Measurements from ENCODE around the gene GATA1. TPM values are rescaled to one million over a fixed set of nuclear protein-coding genes. Genes with fewer than 3 reads are reported as not detected.
"Not testable (repeated sequence)": the region's sequence is repeated elsewhere in the genome, so short reads cannot be mapped to it uniquely, and the experiment has no call there.

GATA1 gene
- total RNA-seq, 3 donors from 2014 or later, result not detected

DNA sequence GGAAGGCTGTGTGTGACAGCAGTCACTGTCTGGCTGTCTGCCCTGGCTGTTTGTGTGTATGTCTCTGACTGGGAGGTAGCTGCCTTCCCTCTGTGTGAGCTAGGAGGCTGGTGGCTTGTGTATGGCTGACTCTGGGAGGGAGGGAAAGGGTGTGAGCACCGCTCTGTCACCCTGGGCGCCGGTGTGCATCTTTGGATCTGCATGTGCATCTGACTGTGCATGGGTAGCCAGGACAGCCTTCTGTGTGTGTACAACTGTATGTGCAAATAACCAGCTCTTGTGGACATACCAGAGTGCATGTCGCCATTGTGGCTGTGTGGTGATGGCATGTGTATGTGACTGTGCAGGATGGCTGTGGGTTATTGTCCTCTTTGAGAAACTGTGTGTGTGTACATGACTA is 32.5 kb downstream of the GATA1 start:
- intact Hi-C loops (cut with DNase I; ENCODE audit: low total_unique reads), result loop anchor here (5.0 kb wide), 1 partner anchor 662 kb away; no protein-coding TSS in a partner anchor
- no peak overlapping the region for H3K27ac ChIP-seq
- peaks cover 0 to 62% of the 10 kb centered on the region in 2 donors for H3K27me3 ChIP-seq
- TF ChIP-seq POLR2A (IDR thresholded peaks at IDR 0.05) (no peak), POLR2AphosphoS5 (IDR thresholded peaks at IDR 0.05) (no peak)
- TF ChIP-seq, protein P1, sequence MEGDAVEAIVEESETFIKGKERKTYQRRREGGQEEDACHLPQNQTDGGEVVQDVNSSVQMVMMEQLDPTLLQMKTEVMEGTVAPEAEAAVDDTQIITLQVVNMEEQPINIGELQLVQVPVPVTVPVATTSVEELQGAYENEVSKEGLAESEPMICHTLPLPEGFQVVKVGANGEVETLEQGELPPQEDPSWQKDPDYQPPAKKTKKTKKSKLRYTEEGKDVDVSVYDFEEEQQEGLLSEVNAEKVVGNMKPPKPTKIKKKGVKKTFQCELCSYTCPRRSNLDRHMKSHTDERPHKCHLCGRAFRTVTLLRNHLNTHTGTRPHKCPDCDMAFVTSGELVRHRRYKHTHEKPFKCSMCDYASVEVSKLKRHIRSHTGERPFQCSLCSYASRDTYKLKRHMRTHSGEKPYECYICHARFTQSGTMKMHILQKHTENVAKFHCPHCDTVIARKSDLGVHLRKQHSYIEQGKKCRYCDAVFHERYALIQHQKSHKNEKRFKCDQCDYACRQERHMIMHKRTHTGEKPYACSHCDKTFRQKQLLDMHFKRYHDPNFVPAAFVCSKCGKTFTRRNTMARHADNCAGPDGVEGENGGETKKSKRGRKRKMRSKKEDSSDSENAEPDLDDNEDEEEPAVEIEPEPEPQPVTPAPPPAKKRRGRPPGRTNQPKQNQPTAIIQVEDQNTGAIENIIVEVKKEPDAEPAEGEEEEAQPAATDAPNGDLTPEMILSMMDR (IDR thresholded peaks at IDR 0.05), result no peak
- H3K4me3 ChIP-seq, result no peak overlapping the region
- H3K9me3 ChIP-seq, result no peaks in the 10 kb centered on the region
- H3K4me1 ChIP-seq, result no peaks in the 10 kb centered on the region
- no peak for DNase-seq (ENCODE audit: low spot score in 2 of 2)
- H3K36me3 ChIP-seq, result no peaks in the 10 kb centered on the region

DNA sequence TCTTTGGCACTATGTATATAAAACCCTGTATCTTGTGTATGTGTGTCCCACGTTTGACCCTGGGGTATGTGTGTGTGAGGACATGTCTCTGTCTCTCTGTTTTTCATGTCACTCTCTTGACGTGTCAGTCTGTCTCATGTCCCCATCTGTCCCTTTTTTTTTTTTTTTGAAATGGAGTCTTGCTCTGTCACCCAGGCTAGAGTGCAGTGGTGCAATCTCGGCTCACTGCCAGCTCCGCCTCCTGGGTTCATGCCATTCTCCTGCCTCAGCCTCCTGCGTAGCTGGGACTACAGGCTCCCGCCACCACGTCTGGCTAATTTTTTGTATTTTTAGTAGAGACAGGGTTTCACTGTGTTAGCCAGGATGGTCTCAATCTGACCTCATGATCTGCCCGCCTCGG is 33.0 kb downstream of the GATA1 start:
- DNase-seq (ENCODE audit: low spot score in 2 of 2); H3K36me3 ChIP-seq; H3K4me1 ChIP-seq; H3K9me3 ChIP-seq; H3K27ac ChIP-seq; H3K4me3 ChIP-seq: not testable (repeated sequence)
- peaks cover 0 to 66% of the 10 kb centered on the region in 2 donors for H3K27me3 ChIP-seq
- intact Hi-C loops (cut with DNase I; ENCODE audit: low total_unique reads), result loop anchor here (5.0 kb wide), 1 partner anchor 662 kb away; no protein-coding TSS in a partner anchor

DNA sequence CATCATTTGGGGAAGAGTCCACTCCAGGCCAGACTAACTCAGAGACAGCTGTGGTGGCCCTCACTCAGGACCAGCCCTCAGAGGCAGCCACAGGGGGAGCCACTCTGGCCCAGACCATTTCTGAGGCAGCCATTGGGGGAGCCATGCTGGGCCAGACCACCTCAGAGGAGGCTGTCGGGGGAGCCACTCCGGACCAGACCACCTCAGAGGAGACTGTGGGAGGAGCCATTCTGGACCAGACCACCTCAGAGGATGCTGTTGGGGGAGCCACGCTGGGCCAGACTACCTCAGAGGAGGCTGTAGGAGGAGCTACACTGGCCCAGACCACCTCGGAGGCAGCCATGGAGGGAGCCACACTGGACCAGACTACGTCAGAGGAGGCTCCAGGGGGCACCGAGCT is 36.7 kb downstream of the GATA1 start:
- no peak for TF ChIP-seq POLR2AphosphoS5 (IDR thresholded peaks at IDR 0.05)
- no peak for TF ChIP-seq POLR2A (IDR thresholded peaks at IDR 0.05)
- TF ChIP-seq, protein P1 (IDR thresholded peaks at IDR 0.05), result no peak
- intact Hi-C loops (cut with DNase I; ENCODE audit: low total_unique reads), result no loop called here
- H3K4me1 ChIP-seq, result no peaks in the 10 kb centered on the region
- H3K36me3 ChIP-seq, result no peaks in the 10 kb centered on the region
- H3K4me3 ChIP-seq, result no peak overlapping the region
- peaks cover 11 to 20% of the 10 kb centered on the region in 2 donors for H3K9me3 ChIP-seq
- H3K27ac ChIP-seq, result no peak overlapping the region
- DNase-seq (ENCODE audit: low spot score in 2 of 2), result no peak
- peaks cover 0 to 42% of the 10 kb centered on the region in 2 donors for H3K27me3 ChIP-seq

DNA sequence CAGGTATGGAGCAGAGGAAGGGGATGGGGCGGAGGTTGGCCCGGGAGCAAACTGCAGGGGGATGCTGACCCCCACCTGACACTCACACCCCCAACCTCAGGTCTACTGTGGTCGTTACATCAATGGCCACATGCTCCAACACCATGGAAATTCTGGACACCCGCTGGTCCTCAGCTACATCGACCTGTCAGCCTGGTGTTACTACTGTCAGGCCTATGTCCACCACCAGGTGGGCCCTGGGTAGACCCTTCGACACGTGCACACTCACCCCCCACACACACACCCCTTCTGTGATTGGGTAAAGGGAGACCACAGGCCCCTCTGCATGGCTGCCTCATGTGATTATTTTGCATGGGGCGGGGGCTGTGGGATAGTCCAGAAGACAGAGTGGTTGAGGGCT is 37.7 kb downstream of the GATA1 start:
- no peaks in the 10 kb centered on the region for H3K4me1 ChIP-seq
- DNase-seq (ENCODE audit: low spot score in 2 of 2), result no peak
- intact Hi-C loops (cut with DNase I; ENCODE audit: low total_unique reads), result no loop called here
- no peaks in the 10 kb centered on the region for H3K36me3 ChIP-seq
- H3K9me3 ChIP-seq, result peaks cover 11 to 20% of the 10 kb centered on the region in 2 donors
- H3K4me3 ChIP-seq, result no peak overlapping the region
- H3K27ac ChIP-seq, result no peak overlapping the region
- peaks cover 0 to 38% of the 10 kb centered on the region in 2 donors for H3K27me3 ChIP-seq
- TF ChIP-seq, protein P1 (IDR thresholded peaks at IDR 0.05), result no peak
- TF ChIP-seq POLR2A (IDR thresholded peaks at IDR 0.05) (no peak), POLR2AphosphoS5 (IDR thresholded peaks at IDR 0.05) (no peak)

DNA sequence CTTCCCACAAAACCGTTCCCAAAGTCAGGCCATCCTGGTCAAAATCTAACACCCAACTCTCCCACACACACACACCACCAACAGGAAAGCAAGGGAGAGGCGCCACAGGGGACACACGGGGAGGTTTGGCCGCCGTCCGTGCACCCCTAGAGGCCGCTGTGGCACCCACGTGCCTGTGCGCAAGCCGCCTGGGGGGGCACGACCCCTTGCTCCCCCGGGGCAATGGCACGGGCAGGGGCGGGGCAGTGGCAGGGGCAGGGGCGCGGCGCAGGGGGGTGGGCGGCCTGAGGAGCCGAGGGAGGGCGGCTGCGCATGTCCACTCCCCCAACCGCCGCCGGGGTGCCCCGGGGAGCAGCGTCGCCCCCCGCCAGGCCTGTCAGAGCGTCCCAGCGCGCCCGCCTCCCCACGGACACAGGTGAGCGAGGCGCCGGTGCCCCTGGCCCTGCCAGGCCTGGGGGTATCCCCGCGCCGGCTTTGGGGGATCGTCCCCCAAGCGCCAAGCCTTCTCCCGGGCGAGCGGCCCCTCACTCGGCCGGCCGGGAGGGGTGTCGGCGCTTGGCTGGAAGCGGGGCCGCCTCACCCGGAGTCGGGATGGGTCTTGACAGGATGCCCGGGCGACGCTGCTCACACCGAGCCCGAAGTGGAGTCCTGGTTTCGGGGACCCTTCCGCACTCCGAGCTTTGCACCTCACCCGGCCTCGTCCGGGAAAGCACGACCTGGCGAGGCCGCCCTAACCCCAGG is 39.9 kb downstream of the GATA1 start, which contains the start of gene ERAS:
Gene ERAS, plus strand, starts transcription at position 379 of the 741 bp plus-strand sequence. CDS start 2,611 bp downstream, outside the sequence.
- no peak for DNase-seq (ENCODE audit: low spot score in 2 of 2)
- H3K4me1 ChIP-seq, result no peaks in the 10 kb centered on the region
- no peak within 1 kb of the TSS for H3K27ac ChIP-seq
- H3K4me3 ChIP-seq, result no peak within 1 kb of the TSS
- peaks cover 0 to 46% of the 10 kb centered on the region in 2 donors for H3K27me3 ChIP-seq
- intact Hi-C loops (cut with DNase I; ENCODE audit: low total_unique reads), result no loop called here
- TF ChIP-seq, protein P1 (IDR thresholded peaks at IDR 0.05), result no peak
- TF ChIP-seq POLR2A (IDR thresholded peaks at IDR 0.05) (no peak), POLR2AphosphoS5 (IDR thresholded peaks at IDR 0.05) (no peak)
- peaks cover 11 to 20% of the 10 kb centered on the region in 2 donors for H3K9me3 ChIP-seq
- H3K36me3 ChIP-seq, result no peaks in the 10 kb centered on the region

All from breast epithelium (tissue), 4 donors.